Urothelium cell line (cell line): ENCODE results near the gene IL6ST.
"Not testable (repeated sequence)": the region's sequence is repeated elsewhere in the genome, so short reads cannot be mapped to it uniquely, and the experiment has no call there.

Experiments
- DNase-seq: peaks from one replicate; pipeline ENCODE4 v3.0.0; 2011; ENCODE audit warnings: low spot score, mixed read lengths
- FAIRE-seq: peaks from 2 replicates; lab custom pipeline; 2011; peaks lifted over from hg19 to GRCh38; lab: Jason Lieb, UNC

Gene IL6ST

GRCh38 chr5:56006094-56006493, 11.3 kb upstream of the IL6ST start:
- FAIRE-seq (no peak), DNase-seq (no peak)

- FAIRE-seq, result no peak
- DNase-seq, result no peak
Observed at GRCh38 chr5:56004874-56005273, 10.1 kb upstream of the IL6ST start.

- DNase-seq (no peak), FAIRE-seq (no peak)
Observed at GRCh38 chr5:56003679-56004078, 8.9 kb upstream of the IL6ST start.

- DNase-seq (no peak), FAIRE-seq (no peak)
Observed at GRCh38 chr5:56003179-56003578, 8.4 kb upstream of the IL6ST start.

- FAIRE-seq (no peak), DNase-seq (no peak)
Observed at GRCh38 chr5:56002303-56002702, 7.5 kb upstream of the IL6ST start.

- not testable (repeated sequence) for FAIRE-seq, DNase-seq
Observed at GRCh38 chr5:56000221-56000620, 5.5 kb upstream of the IL6ST start.

- no peak for DNase-seq
- FAIRE-seq, result no peak
Observed at GRCh38 chr5:55998966-55999365, 4.2 kb upstream of the IL6ST start.

GRCh38 chr5:55997742-55998351, 3.1 kb upstream of the IL6ST start:
- FAIRE-seq (no peak), DNase-seq (no peak)

- DNase-seq (peak; percentile 99), FAIRE-seq (no peak)
Observed at GRCh38 chr5:55994998-55995914, 493 bp upstream of the IL6ST start.

GRCh38 chr5:55993731-55994494, 850 bp downstream of the IL6ST start:
- no peak for FAIRE-seq
- no peak for DNase-seq

- DNase-seq, result no peak
- no peak for FAIRE-seq
Observed at GRCh38 chr5:55993013-55993412, 1.8 kb downstream of the IL6ST start.

GRCh38 chr5:55991768-55992486, 2.8 kb downstream of the IL6ST start:
- no peak for FAIRE-seq
- no peak for DNase-seq

GRCh38 chr5:55990895-55991294, 3.9 kb downstream of the IL6ST start:
- DNase-seq, FAIRE-seq: not testable (repeated sequence)

- DNase-seq (no peak), FAIRE-seq (no peak)
Observed at GRCh38 chr5:55989860-55990259, 4.9 kb downstream of the IL6ST start.

- FAIRE-seq, result no peak
- no peak for DNase-seq
Observed at GRCh38 chr5:55988979-55989638, 5.7 kb downstream of the IL6ST start.

- DNase-seq, FAIRE-seq: not testable (repeated sequence)
Observed at GRCh38 chr5:55988428-55988827, 6.3 kb downstream of the IL6ST start.

GRCh38 chr5:55986931-55987330, 7.8 kb downstream of the IL6ST start:
- FAIRE-seq (no peak), DNase-seq (no peak)

- DNase-seq (no peak), FAIRE-seq (no peak)
Observed at GRCh38 chr5:55985181-55985580, 9.6 kb downstream of the IL6ST start.

- no peak for FAIRE-seq
Observed at GRCh38 chr5:55983986-55984385, 10.8 kb downstream of the IL6ST start.

GRCh38 chr5:55982957-55983381, 11.8 kb downstream of the IL6ST start:
- DNase-seq (no peak), FAIRE-seq (no peak)

More at GRCh38 chr5:55983986-55984385, 10.8 kb downstream of the IL6ST start:
- DNase-seq, result no peak
